ENCODE results near the gene APOBEC3H.

Gene APOBEC3H

DNA sequence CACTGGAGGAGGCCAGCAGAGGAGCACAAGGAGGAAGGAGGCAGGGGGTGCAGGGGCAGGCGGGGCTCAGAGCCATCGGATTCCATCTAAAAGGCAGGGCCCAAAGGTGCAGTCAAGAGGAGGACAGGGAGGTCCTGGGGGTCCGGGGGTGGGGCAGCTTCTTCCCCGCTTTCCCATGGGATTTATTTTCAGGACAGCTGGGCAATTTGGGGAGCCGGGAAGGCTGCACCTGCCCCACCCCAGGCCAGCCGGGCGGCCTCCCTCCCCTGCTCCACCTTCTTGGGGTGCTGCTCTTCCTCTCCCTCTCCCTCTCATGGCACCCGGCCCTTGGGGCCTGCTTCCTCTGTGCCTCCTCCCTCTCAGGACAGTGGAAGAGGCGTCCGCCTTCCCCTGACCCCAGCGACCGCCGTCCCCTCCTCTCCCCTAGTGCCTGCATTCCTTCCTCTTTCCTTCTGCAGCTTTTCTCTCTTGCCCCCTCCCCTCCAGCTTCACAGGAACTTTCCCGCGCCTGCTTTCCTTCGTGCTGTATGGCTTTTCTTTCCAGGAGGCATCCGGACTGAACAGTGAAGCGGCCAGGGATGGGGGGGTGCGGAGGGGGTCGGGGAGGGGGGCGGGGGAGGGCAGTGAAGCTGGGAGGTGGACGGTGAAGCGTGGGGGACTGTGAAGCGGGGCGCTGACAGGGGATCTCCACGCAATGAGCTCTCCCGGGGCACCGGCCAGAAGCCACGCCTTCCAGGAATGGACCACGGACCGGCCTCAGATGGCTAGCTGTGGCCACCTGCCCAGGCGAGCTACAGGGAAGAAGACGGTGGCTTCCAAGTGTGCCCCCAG lies 26.9 kb downstream of the APOBEC3H start:
- TF ChIP-seq, protein P1, sequence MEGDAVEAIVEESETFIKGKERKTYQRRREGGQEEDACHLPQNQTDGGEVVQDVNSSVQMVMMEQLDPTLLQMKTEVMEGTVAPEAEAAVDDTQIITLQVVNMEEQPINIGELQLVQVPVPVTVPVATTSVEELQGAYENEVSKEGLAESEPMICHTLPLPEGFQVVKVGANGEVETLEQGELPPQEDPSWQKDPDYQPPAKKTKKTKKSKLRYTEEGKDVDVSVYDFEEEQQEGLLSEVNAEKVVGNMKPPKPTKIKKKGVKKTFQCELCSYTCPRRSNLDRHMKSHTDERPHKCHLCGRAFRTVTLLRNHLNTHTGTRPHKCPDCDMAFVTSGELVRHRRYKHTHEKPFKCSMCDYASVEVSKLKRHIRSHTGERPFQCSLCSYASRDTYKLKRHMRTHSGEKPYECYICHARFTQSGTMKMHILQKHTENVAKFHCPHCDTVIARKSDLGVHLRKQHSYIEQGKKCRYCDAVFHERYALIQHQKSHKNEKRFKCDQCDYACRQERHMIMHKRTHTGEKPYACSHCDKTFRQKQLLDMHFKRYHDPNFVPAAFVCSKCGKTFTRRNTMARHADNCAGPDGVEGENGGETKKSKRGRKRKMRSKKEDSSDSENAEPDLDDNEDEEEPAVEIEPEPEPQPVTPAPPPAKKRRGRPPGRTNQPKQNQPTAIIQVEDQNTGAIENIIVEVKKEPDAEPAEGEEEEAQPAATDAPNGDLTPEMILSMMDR (IDR thresholded peaks at IDR 0.05): no peak

GRCh38 chr22:39125622-39126021 lies 28.6 kb downstream of the APOBEC3H start:
- TF ChIP-seq, protein P1 (IDR thresholded peaks at IDR 0.05): no peak

DNA sequence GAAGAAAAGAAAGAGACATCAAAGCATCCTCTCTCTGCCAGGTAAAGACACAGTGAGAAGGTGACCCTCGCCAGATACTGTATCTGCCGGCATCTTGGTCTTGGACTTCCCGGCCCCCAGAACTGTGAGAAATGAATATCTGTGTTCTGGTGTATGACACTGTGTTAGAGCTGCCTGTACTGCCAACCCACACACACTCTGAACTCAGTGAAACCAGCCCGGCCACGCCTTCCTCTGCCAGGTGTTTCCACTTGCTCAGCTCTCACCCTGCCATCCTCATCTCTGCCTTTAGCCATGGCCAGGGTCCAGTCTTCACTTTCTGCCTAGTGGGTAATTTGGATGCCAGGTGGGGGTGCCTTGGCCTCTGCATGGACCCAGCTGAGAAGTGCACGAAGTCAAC lies 31.5 kb downstream of the APOBEC3H start:
- TF ChIP-seq, protein P1 (IDR thresholded peaks at IDR 0.05): no peak

DNA sequence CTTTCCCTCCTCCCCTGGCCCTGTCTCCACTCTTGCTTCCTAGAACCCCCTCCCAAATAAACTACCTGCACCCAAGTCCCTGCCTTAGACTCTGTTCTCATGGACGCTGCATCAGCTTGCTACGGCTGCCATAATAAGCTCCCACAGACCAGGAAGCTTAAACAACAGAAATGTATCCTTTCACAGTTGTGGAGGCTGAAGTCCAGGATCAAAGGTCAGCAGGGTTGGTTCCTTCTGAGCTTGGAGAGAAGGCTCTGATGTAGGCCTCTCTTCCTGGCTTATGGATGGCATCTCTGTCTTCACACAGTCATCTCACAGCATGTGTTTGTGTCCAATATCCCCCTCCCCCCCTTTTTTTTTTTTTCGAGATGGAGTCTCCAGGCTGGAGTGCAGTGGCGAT lies 32.0 kb downstream of the APOBEC3H start:
- TF ChIP-seq, protein P1 (IDR thresholded peaks at IDR 0.05): no peak

- TF ChIP-seq, protein P1 (IDR thresholded peaks at IDR 0.05): no peak
These were observed 32.7 kb downstream of the APOBEC3H start for GRCh38 chr22:39129746-39130145.

DNA sequence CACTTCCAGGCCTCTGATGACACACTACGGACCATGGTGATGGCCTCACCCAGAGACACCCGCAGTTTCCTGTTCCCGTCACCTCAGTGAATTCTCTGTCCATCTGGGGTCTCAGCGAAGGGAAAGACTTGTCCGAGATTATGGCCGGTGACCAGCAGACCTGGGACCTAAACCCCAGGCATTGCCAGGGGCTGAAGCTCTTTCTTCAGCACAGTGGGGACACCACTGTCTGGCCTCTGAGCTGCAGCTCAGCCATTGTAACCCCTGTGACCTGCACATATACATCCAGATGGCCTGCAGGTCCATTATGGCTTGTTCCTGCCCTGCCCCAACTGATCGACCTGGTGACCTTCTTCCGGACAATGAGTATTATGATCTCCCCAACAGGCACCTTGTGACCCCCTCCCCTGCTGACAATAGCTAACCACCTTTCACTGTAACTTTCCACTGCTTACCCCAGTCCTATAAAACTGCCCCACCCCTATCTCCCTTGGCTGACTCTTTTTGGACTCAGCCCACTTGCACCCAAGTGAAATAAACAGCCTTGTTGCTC lies 33.2 kb downstream of the APOBEC3H start:
- TF ChIP-seq, protein P1 (IDR thresholded peaks at IDR 0.05): no peak

- TF ChIP-seq, protein P1 (IDR thresholded peaks at IDR 0.05): no peak
These were observed 34.1 kb downstream of the APOBEC3H start for GRCh38 chr22:39130892-39131855.

Measured in LNCAP (cell line).